ENCODE measurements around the gene SHANK2.
A peak's percentile ranks its signal among the peaks of the same experiment; 100 is the strongest.

The SHANK2 gene

DNA sequence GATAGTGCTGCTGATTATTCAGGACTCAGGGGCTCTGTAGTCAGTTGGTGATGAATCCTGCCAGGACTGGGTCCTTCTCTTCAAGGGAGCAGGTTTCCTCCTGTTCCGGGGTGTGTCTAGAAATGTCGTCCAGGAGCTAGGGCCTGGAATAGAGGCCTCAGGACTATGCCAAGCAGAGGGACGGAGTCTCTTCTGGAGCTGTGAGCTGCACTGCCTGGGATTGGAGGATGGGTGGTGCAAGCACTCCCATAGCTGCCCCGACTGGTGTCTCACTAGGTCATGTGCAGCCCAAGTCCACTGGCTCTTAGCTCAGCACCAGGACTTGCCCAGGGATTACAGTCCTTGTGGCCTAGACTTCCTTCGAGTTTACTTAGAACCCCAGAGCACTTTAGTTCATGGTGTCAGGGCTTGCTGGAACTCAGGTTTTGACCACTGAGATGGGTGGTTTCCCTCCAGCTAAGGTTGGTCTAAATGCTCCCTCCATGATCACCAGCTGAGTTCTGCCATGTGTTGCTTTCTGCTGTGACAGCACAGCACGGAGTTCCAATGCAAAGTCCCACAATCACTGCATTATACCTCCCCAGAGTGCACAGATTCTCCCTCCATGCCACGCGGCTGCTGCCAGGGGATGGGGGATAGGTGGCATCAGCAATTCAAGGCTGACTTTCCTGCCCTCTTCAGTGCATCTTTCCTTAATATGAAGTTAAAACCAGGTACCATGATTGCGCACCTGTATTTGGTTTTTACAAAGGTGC is 42.6 kb upstream of the SHANK2 start:
- no peak for DNase-seq (ENCODE audit: low read depth)
- H3K4me3 ChIP-seq (ENCODE audit: low read depth, low read length) = no peak overlapping the region
- TF ChIP-seq, protein P1, sequence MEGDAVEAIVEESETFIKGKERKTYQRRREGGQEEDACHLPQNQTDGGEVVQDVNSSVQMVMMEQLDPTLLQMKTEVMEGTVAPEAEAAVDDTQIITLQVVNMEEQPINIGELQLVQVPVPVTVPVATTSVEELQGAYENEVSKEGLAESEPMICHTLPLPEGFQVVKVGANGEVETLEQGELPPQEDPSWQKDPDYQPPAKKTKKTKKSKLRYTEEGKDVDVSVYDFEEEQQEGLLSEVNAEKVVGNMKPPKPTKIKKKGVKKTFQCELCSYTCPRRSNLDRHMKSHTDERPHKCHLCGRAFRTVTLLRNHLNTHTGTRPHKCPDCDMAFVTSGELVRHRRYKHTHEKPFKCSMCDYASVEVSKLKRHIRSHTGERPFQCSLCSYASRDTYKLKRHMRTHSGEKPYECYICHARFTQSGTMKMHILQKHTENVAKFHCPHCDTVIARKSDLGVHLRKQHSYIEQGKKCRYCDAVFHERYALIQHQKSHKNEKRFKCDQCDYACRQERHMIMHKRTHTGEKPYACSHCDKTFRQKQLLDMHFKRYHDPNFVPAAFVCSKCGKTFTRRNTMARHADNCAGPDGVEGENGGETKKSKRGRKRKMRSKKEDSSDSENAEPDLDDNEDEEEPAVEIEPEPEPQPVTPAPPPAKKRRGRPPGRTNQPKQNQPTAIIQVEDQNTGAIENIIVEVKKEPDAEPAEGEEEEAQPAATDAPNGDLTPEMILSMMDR (IDR thresholded peaks at IDR 0.05; ENCODE audit: control insufficient read depth, extremely low read depth, insufficient read depth) = no peak

DNA sequence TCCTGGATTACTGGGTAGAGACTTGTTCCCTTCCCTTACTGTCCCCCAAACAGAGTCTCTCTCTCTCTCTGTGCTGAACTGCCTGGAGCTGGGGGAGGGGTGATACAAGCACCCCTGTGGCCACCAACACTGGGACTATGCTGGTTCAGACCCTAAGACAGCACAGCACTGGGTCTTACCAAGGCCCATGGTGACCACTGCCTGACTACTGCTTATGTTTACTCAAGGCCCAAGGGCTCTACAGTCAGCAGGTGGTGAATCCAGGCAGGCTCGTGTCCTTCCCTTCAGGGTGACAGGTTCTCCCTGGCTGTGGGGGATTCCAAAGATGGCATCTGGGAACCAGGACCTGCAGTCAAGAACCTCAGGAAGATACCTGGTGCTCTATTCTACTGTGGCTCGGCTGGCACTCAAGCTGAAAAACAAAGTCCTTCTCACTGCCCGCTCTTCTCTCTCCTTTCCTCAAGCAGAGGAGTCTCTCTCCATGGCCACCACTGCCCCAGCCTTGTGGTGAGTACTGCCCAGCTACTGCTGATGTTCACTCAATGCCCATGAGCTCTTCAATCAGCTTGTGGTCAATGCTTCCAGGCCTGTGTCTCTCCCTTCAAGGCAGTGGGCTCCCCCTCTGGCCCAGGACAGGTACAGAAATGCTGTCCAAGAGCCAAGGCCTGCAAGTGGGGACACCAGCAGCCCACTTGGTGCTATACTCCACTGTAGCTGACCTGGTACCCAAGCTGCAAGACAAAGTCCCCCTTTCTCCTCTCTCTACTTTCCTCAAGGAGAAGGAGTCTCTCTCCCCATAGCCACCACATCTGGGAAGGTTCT is 41.8 kb upstream of the SHANK2 start:
- DNase-seq (ENCODE audit: low read depth) = no peak
- no peak overlapping the region for H3K4me3 ChIP-seq (ENCODE audit: low read depth, low read length)
- TF ChIP-seq, protein P1 (IDR thresholded peaks at IDR 0.05; ENCODE audit: control insufficient read depth, extremely low read depth, insufficient read depth) = no peak

DNA sequence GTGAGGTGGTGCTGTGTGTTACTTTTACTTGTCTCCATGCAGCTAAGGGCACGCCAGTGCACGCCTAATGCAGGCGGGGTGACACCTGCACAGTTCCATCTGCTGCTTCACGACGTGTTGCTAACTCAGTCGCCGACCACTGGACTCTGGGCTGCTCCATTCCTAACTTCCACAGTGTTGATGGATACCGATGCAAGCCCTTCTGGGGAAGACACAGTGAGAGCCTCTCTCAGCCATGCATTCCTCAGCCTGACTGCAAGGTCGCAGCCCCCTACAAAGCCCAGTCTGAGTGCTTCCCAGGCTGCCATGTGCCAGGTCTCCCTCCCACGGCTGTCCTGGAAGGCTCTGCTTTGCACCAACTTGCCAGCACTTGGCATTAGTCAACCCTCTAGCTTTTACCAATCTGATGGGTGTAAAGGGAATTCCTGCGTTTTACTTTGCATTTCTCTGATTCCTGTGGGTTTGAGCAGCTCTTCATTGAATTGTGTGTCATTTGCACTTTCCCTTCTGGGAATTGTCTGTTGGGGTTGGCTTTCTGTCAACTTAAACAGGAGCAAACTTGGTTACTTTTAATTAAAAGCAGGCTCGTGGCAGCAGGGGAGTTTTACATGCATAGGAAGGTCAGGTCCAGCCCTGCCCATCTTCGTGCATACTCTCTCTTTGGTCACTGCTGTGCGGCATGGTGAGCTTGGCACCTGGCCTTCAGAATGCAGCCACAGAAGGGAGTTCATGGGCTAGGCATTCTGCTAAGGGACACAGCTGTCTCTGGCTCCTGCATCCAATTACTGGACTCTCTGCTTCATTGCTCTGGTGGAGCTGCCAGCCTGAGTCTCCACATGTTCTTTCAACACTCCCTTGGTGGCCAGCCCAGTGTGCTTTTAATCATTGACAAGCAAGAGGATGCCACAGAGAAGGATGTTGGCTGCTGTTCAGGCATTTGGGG is 34.6 kb upstream of the SHANK2 start:
- DNase-seq (ENCODE audit: low read depth) = peak; percentile 76
- H3K4me3 ChIP-seq (ENCODE audit: low read depth, low read length) = no peak overlapping the region
- TF ChIP-seq, protein P1 (IDR thresholded peaks at IDR 0.05; ENCODE audit: control insufficient read depth, extremely low read depth, insufficient read depth) = no peak

DNA sequence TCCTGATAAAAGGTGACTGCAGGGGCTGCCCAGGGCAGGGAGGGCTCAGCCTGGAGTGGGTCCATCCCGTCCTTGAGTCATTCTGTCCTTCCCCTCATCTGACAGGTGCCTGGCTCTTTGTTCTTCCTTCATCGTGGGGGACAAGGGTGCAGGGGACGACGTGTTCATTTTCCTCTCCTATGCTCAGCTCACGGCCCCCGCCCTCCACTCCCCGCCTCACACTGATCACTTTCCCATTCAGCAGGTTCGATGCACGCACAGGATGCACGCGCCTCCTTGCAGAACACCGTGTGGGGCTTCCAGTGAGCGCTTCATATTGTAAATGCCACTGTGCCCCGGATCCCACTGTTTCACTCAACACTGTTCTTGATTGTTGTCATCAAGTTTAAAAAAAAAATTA is 32.7 kb upstream of the SHANK2 start:
- H3K4me3 ChIP-seq (ENCODE audit: low read depth, low read length) = no peak overlapping the region
- no peak for DNase-seq (ENCODE audit: low read depth)
- TF ChIP-seq, protein P1 (IDR thresholded peaks at IDR 0.05; ENCODE audit: control insufficient read depth, extremely low read depth, insufficient read depth) = no peak

DNA sequence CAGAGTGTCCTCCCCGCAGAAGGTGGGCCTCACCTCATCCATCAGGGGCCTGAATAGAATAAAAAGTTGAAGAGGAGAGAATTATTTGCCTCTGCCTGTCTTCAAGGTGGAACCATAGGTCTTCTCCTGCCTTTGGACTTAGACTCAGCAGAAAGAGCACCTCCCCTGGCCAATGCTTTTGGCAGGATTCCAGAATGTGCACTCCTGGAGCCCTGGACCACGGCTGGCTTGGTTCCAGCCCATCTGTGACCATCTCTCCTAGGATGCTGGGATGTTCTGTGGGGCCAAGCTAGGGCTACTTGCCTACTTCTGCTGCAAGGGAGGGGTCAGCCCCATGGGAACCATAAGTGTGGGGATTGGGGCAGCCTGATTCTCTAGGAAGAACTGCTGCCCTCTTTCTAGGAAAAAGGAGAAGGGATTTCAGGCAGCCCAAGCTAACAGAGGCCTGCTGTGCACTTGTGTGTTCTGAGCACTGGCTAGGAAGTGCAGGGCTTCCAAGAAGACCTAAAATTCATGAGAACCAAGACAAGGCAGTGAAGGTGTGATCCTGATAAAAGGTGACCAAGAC is 32.2 kb upstream of the SHANK2 start:
- DNase-seq (ENCODE audit: low read depth) = no peak
- TF ChIP-seq, protein P1 (IDR thresholded peaks at IDR 0.05; ENCODE audit: control insufficient read depth, extremely low read depth, insufficient read depth) = no peak
- peak overlapping the region; percentile 64 for H3K4me3 ChIP-seq (ENCODE audit: low read depth, low read length)

DNA sequence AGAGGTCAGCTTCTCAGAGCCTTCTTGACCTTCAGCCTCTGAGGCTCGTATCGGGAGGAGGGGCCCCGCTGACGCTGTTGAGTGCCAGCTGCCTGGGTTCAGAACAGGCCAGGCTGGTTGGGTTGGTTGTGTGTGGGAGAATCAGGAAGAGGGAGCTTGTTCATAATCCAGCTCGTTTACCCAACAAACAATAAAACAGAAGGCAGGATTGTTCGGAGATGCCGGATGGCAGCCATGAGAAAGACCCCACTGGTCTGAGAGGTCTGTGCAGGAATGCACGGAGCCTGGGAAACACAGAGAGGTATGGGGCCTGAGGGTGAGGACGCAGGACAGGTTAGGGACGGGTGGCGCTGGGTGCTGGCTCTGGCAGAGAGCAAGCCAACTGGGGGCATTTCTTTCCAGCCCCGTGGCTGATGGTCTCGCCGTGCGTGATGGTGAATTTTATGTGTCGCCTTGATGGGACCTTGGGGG is 31.6 kb upstream of the SHANK2 start:
- TF ChIP-seq, protein P1 (IDR thresholded peaks at IDR 0.05; ENCODE audit: control insufficient read depth, extremely low read depth, insufficient read depth) = no peak
- peak overlapping the region; percentile 64 for H3K4me3 ChIP-seq (ENCODE audit: low read depth, low read length)
- DNase-seq (ENCODE audit: low read depth) = peak; percentile 96

Measured in LNCaP clone FGC (cell line).